ENCODE measurements around the gene ANXA4.
"Not testable (repeated sequence)": the region's sequence is repeated elsewhere in the genome, so short reads cannot be mapped to it uniquely, and the experiment has no call there.

The ANXA4 gene

DNA sequence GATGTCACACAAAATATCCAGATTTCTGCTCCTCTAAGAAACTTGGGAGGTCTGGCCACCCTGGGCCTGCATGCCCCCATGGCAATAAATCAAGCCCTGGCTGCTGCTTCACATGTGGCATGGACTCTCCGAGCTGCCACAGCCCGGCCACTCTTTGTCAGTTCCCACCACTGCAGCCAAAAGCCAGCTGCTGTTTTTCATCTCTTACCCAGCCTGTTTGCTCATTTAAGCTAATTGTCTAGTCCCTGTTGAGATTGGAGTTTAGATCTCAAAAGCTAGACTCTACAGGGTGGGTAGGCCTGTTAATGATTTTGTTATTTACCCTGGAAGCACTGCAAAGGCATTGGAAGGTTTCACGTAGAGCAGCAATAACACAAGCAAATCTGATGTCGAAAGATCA, 20.9 kb upstream of the ANXA4 start:
- no peak for DNase-seq
- no peak for ATAC-seq

DNA sequence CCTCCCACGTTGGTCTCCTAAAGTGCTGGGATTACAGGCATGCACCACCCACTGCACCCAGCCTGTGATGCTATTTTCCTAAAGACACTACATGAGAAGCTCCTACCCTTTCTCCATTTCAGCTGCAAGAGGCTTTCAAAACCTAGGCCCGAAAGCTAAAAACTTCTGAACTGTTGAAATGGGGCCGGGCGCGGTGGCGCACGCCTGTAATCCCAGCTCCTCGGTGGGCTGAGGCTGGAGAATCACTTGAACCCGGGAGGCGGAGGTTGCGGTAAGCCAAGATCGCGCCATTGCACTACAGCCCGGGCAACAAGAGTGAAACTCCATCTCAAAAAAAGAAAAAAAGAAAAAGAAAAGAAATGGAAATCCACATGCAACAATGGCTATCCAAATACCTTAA, 18.1 kb upstream of the ANXA4 start:
- ATAC-seq (no peak), DNase-seq (no peak)

GRCh38 chr2:69724540-69725159, 17.3 kb upstream of the ANXA4 start:
- ATAC-seq (peak; percentile 88), DNase-seq (peak; percentile 91)

DNA sequence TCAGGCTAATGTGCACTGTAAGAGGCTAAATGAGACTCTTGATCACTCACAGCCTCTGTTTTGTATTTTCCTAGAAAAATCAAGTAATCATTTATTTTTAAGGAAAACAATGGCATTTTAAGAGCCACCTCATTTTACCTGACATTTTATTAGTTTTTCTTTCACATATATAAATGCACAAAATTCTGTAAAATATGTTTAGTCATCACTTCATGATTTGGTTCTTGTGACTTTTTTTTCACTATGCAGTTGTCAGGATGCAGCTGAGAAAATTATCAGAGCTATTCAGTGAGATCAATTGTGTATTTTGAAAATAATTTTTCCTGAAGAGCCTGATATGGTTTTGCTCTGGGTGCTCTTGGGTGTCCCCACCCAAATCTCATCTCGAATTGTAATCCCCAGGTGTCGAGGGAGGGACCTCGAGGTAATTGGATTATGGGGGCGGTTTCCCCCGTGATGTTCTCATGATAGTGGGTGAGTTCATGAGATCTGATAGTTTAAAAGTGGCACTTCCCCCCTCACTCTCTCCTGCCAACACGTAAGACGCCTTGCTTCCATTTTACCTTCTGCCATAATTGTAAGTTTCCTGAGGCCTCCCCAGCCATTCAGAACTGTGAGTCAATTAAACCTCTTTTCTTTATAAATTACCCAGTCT, 16.1 kb upstream of the ANXA4 start:
- DNase-seq (no peak), ATAC-seq (no peak)

- DNase-seq (no peak), ATAC-seq (no peak)
These were observed 12.7 kb upstream of the ANXA4 start for GRCh38 chr2:69729266-69729665.

GRCh38 chr2:69729781-69730180, 12.2 kb upstream of the ANXA4 start:
- no peak for ATAC-seq
- DNase-seq: no peak

GRCh38 chr2:69731147-69731970, 10.6 kb upstream of the ANXA4 start:
- no peak for ATAC-seq

DNA sequence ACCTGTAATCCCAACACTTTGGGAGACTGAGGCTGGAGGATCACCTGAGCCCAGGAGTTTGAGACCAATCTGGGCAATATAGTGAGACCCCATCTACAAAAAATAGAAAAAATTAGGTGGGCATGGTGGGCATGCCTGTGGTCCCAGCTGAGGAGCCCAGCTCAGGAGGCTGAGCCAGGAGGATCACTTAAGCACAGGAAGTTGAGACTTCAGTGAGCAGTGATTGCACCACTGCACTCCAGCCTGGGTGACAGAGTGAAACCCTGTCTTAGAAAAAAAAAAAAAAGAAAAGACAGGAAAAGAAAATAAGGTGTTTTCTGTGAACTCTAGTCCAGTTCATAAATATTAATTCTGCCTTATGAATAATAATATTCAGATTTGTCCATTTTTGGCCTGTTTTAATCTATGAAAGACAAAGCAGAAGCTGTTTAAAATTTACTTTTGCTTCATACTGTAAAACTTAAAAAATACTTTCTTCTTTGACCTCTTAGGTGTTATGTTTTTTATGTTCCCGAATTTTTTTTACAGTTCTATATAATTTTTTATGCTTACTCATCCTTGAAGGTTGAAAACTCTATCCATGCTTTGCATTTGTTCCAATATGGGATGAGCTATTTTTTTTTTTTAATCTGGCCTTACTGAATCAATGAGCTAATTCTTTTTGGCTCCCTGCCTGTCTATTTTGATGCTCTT, 8.4 kb upstream of the ANXA4 start:
- ATAC-seq (no peak), DNase-seq (no peak)

More at GRCh38 chr2:69731147-69731970, 10.6 kb upstream of the ANXA4 start:
- DNase-seq: no peak

- ATAC-seq (no peak), DNase-seq (no peak)
These were observed 7.8 kb upstream of the ANXA4 start for GRCh38 chr2:69734035-69734611.

GRCh38 chr2:69734854-69735544, 6.9 kb upstream of the ANXA4 start:
- no peak for DNase-seq
- no peak for ATAC-seq

DNA sequence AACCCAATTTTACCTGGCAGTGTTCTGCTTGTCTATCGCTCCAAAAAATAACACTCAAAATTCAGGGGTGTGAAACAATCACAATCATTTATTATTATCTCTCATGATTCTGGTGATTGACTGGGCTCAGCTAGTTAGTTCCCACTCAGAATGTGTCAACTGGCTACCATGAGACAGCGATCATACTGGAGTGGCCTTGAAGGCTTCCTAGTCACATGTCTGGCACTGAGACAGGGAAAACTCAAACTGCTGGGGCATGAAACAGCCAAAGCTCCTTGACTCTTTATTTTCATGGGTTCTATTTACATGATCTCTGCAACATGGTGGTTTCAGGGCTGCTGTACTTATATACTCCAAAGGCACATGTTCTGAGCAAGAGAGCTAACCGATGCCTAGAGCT, 6.2 kb upstream of the ANXA4 start:
- ATAC-seq (no peak), DNase-seq (no peak)

DNA sequence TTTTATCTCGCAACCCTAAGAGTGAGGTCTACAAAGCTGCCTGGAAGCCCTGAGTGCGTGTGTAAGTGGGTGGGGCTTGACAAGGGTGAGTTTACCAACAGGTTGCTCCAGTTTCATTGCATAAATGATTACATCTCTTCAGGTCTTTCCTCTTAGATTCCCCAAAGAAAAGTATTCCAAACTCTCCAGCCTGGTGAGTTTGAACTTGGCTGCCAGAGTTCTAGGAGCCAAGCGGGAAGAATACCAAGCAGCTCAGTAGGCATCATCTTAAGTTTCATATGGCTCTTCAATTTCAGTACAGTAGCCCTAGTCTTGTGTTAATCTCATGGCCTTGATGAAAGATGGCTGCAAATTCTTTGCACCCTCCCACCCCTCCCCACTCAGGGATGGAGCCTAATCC, 3.8 kb upstream of the ANXA4 start:
- DNase-seq, ATAC-seq: not testable (repeated sequence)

DNA sequence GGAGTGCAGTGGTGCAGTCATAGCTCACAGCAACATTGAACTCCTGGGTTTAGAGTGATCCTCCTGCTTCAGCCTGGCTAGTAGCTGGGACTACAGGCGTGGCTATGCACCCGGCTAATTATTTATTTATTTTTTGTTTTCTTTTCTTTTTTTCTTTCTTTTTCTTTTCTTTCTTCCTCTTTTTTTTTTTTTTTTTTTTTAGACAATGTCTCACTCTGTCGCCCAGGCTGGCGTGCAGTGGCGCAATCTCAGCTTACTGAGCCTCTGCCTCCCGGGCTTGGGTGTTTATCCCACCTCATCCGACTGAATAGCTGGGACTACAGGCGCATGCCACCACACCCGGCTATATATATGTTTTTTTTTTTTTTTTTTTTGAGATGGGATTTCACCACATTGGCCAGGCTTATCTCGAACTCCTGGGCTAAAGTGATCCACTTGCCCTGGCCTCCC, 1.4 kb upstream of the ANXA4 start:
- no peak for DNase-seq

DNA sequence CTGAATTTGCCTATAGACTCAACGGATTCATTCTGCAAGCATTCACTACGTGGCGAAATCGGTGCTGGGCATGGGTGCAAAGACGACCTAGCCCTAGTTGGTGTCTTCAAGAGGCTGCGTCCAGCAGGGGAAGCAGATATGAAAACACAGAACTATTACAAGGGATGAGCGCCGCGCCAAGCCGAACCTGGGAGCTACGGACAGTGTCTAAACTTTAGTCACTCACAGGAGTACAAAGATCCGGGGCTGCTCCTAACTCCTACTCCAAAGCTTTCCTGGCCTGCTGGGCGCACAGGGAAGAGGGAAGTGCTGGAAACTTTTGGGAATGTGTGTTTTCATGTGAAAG, 732 bp upstream of the ANXA4 start:
- peak; percentile 41 for DNase-seq
- peak; percentile 40 for ATAC-seq

More for the DNA sequence above, 1.4 kb upstream of the ANXA4 start:
- no peak for ATAC-seq

- ATAC-seq (no peak), DNase-seq (no peak)
These were observed 503 bp downstream of the ANXA4 start for GRCh38 chr2:69742322-69742952.

GRCh38 chr2:69743847-69744264, 1.9 kb downstream of the ANXA4 start:
- no peak for ATAC-seq
- DNase-seq: no peak

DNA sequence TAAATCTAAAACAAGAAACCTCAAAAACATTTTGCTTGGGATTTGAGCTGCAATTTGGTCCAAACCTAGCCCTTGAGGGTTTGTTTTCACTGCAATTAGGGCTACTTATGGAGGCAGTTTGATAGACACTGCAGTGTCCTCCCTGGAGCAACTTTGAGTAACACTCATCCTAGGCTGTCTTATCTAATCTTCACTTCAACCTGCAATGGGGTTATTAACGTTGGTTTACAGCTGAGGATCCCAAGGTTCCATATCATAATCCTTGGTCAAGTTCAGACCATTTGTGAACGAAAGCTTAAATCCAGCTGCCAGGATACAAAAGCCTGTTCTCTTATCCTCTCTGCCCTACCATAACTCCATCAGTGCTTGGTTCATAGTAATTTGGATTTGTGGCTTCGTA, 2.5 kb downstream of the ANXA4 start:
- DNase-seq: no peak
- no peak for ATAC-seq

- DNase-seq (no peak), ATAC-seq (no peak)
These were observed 3.1 kb downstream of the ANXA4 start for GRCh38 chr2:69745035-69745434.

DNA sequence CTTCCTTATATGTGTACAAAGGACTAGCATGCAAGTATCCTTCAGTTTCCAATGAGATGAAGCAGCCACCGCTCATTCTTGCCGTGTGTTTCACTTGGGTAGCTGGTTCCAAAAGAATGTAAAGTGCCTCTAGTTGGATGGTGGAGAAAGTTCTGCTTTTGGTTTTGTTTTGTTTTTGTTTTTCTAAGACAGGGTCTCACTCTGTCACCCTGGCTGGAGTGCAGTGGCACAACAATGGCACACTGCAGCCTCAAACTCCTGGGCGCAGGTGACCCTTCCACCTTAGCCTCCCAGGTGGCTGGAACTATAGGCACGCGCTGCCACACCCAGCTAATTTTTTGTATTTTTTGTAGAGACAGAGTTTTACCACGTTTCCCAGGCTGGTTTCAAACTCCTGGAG, 8.3 kb downstream of the ANXA4 start:
- no peak for DNase-seq
- ATAC-seq: no peak

GRCh38 chr2:69753659-69754363, 11.9 kb downstream of the ANXA4 start:
- DNase-seq (no peak), ATAC-seq (no peak)

DNA sequence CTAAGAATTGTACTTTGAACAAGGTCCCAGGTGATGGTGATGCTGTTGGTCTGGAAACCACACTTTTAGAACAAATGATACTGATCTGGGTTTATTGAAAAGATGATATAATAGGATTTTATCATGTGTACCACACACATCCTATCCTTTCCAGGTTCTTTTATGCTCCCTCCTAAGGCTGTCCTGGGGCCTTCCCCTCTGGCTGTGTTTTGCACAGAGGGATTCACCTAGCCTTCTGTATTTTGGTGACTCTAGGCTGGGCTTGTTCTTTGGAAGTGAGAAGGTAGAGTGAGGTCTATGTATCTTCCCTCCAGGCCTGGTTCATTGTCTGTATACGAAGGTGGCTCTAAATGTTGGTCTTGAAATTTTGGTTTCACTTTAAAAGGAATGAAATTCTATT, 12.7 kb downstream of the ANXA4 start:
- DNase-seq (no peak), ATAC-seq (no peak)
